ENCODE measurements around the gene PPP1R15B.

The PPP1R15B gene

GRCh38 chr1:204411451-204412204 lies at the start of gene PPP1R15B:
Gene PPP1R15B (minus strand): TSS chr1:204411817. CDS start chr1:204411411, 406 bp downstream.
- peak; percentile 97 for DNase-seq

GRCh38 chr1:204460346-204460745 lies 48.7 kb upstream of the PPP1R15B start:
- DNase-seq = no peak

- no peak for DNase-seq
These were observed 48.1 kb upstream of the PPP1R15B start for GRCh38 chr1:204459706-204460105.

- DNase-seq = no peak
These were observed 46.0 kb upstream of the PPP1R15B start for GRCh38 chr1:204457666-204458065.

GRCh38 chr1:204456826-204457442 lies 45.3 kb upstream of the PPP1R15B start:
- DNase-seq = no peak

GRCh38 chr1:204455831-204456145 lies 44.2 kb upstream of the PPP1R15B start:
- DNase-seq = no peak

GRCh38 chr1:204455063-204455830 lies 43.6 kb upstream of the PPP1R15B start:
- no peak for DNase-seq

- no peak for DNase-seq
These were observed 42.9 kb upstream of the PPP1R15B start for GRCh38 chr1:204454476-204454875.

- no peak for DNase-seq
These were observed 41.6 kb upstream of the PPP1R15B start for GRCh38 chr1:204453141-204453772.

- DNase-seq = no peak
These were observed 39.9 kb upstream of the PPP1R15B start for GRCh38 chr1:204451352-204452124.

GRCh38 chr1:204450461-204451257 lies 39.0 kb upstream of the PPP1R15B start:
- no peak for DNase-seq

- DNase-seq = no peak
These were observed 38.2 kb upstream of the PPP1R15B start for GRCh38 chr1:204449678-204450280.

GRCh38 chr1:204448991-204449677 lies 37.5 kb upstream of the PPP1R15B start:
- no peak for DNase-seq

GRCh38 chr1:204448344-204448964 lies 36.8 kb upstream of the PPP1R15B start:
- no peak for DNase-seq

- DNase-seq = no peak
These were observed 36.1 kb upstream of the PPP1R15B start for GRCh38 chr1:204447736-204448135.

- DNase-seq = no peak
These were observed 35.6 kb upstream of the PPP1R15B start for GRCh38 chr1:204447190-204447589.

GRCh38 chr1:204446413-204447111 lies 34.9 kb upstream of the PPP1R15B start:
- peak; percentile 87 for DNase-seq

- peak; percentile 59 for DNase-seq
These were observed 34.3 kb upstream of the PPP1R15B start for GRCh38 chr1:204445860-204446412.
